Endothelial cell of umbilical vein (primary cell): ENCODE data around the gene LCN9.

ENCODE experiments used
- EZH2 ChIP-seq: IDR thresholded peaks from 2 replicates; pipeline ENCODE4 v1.6.1; 2012; ENCODE audit warnings: borderline replicate concordance, low read depth, mild to moderate bottlenecking, moderate library complexity, low read length, inconsistent platforms; ENCODE audit not compliant: severe bottlenecking
- MYC ChIP-seq: IDR thresholded peaks from one replicate; pipeline ENCODE4 v1.6.1; 2011; ENCODE audit warnings: mild to moderate bottlenecking, low read depth, low read length
- POLR2A ChIP-seq: IDR thresholded peaks from 2 replicates; pipeline ENCODE4 v1.6.1; 2012; ENCODE audit warnings: low read depth, mild to moderate bottlenecking, control low read depth, low read length
- TF ChIP-seq, protein P1 (sequence below): IDR thresholded peaks from 2 replicates; pipeline ENCODE4 v1.6.1; 2011; ENCODE audit not compliant: insufficient read depth, insufficient read length
- TF ChIP-seq, protein P2 (sequence below), 2 donors: IDR thresholded peaks; 1 replicate in 1 of 2; 2 replicates in 1 of 2; pipeline ENCODE4 v1.5.1; 2011; ENCODE audit warnings: low read length in 2 of 2, mild to moderate bottlenecking in 2 of 2, moderate library complexity in 2 of 2, control low read depth in 1 of 2, inconsistent platforms in 1 of 2, low read depth in 1 of 2; ENCODE audit not compliant: insufficient read depth in 1 of 2; ENCODE audit errors: extremely low read depth in 1 of 2

DNA sequence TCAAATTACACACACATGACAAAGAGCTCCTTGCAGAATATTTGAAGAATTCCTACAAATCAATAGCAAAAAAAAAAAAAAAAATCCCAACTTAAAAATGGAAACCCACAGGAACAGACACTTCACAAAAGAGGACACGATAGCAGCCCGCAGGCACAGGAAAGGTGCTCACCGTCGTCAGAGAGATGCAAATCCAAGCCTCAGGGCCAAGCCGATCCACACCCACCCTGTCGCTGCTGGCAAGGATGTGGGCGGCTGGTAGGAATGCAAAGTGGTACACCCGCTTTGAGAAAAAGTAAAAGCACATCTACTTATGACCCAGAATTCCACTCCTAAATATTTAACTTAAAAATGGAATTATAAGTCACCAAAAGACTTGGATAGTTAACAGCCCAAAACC is 10.8 kb downstream of the LCN9 start:
- TF ChIP-seq, protein P1, sequence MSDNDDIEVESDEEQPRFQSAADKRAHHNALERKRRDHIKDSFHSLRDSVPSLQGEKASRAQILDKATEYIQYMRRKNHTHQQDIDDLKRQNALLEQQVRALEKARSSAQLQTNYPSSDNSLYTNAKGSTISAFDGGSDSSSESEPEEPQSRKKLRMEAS: no peak
- TF ChIP-seq, protein P2, sequence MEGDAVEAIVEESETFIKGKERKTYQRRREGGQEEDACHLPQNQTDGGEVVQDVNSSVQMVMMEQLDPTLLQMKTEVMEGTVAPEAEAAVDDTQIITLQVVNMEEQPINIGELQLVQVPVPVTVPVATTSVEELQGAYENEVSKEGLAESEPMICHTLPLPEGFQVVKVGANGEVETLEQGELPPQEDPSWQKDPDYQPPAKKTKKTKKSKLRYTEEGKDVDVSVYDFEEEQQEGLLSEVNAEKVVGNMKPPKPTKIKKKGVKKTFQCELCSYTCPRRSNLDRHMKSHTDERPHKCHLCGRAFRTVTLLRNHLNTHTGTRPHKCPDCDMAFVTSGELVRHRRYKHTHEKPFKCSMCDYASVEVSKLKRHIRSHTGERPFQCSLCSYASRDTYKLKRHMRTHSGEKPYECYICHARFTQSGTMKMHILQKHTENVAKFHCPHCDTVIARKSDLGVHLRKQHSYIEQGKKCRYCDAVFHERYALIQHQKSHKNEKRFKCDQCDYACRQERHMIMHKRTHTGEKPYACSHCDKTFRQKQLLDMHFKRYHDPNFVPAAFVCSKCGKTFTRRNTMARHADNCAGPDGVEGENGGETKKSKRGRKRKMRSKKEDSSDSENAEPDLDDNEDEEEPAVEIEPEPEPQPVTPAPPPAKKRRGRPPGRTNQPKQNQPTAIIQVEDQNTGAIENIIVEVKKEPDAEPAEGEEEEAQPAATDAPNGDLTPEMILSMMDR (IDR thresholded peaks at IDR 0.05; ENCODE audit: extremely low read depth in 1 of 2, insufficient read depth in 1 of 2, low read depth in 1 of 2, low read length in 2 of 2): no peak
- TF ChIP-seq EZH2 (no peak), POLR2A (no peak), MYC (no peak)
